Cardiac septum (tissue), 1 donor: Measurements from ENCODE around the gene CCDC88B. TPM values are rescaled to one million over a fixed set of nuclear protein-coding genes. Genes with fewer than 3 reads are reported as not detected.

Experiments
- DNase-seq: peaks from one replicate; pipeline ENCODE4 v3.0.0-alpha.2; 2020; ENCODE audit warnings: low spot score
- intact Hi-C: fragments of 100-400 bp; cut with DNase I; formaldehyde crosslinking; loops from one replicate; pipeline ENCODE4 v1.14.0; 2022
- total RNA-seq: library from RNA; stranded (reverse); fragmentation: NEBNext Ultra II Directional; extraction: Animal tissue kit (Norgen Biotek cat#: 25700); gene quantifications from one replicate; pipeline ENCODE4 v1.2.1, GENCODE V29; 2021
- donor health status: DM: no; HTN: no; CAD: no.

CCDC88B gene
- total RNA-seq, 1 donor from 2014 or later: 6.3 TPM

DNA sequence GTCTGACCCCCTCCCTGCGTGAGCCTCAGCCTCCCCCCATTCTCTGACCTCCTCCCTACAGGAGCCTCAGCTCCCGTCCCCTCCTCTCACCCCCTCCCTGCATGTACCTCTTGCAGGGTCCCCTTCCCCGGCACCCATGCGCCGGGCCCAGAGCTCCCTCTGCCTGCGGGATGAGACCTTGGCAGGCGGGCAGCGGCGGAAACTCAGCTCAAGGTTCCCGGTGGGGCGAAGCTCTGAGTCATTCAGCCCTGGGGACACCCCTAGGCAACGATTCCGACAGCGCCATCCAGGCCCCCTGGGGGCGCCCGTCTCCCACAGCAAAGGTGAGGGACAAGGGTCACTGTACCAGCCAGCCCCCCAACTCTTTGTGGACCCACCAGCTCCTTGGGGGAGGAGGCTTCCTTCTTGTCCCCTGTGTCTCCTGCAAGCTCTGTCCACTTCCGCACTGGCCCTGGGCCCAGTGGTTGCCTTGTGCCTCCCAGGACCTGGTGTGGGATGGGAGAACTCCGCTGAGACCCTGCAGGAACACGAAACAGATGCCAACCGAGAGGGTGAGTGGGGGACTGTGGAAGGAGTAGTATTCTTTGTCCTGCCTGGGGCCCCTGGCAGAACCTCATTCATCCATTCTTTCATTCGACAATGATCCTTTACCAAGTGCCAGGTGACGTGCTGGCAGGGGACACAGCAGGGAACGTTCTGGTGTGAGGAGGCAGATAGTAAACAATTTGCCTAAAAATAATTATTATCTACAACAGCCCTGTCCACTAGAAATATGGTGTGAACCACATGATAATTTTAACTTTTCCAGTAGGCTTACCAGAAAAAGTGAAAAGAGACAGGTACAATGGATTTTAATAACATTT lies 15.3 kb downstream of the CCDC88B start:
- peak; percentile 86 for DNase-seq
- intact Hi-C loops: no loop called here

DNA sequence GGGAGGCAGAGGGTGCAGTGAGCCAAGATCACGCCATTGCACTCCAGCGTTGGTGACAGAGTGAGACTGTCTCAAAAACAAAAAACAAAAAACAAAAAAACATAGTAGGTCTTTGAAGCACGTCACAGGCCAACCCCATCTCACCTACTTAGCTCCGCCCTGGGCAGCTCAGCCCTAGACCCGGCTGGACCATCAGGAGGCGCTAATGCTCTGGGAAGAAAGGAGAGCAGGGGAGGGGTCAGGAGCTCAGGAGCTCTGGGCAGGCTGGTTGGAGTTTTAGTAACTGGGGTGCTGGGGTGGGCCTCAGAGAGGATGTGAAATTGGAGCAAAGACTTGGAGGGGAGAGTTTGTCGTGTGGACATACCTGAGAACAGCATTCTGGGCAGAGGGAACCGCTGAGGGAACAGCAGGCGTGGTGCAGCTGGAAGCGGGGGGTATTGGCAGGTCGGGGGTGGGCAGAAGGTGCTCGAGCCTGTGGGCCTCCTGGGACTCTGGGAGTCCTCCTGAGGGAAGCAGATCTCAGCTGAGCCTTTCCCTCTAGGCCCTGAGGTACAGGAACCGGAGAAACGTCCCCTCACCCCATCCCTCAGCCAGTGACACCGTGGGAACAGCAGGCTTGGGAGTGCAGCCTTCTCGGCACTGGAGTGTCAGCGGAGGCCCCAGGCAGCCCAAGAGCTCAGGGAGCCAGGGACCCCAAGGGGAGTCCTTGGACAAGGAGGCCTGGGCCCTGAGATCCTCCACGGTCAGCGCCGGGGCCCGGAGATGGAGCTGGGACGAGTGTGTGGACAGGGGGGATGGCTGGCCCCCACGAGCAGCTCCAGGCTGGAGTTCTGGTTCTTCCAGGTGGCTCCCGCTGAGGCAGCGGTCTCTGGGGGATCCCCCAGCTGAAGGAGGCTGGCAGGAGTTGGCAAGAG lies 16.8 kb downstream of the CCDC88B start:
- intact Hi-C loops: no loop called here
- no peak for DNase-seq

DNA sequence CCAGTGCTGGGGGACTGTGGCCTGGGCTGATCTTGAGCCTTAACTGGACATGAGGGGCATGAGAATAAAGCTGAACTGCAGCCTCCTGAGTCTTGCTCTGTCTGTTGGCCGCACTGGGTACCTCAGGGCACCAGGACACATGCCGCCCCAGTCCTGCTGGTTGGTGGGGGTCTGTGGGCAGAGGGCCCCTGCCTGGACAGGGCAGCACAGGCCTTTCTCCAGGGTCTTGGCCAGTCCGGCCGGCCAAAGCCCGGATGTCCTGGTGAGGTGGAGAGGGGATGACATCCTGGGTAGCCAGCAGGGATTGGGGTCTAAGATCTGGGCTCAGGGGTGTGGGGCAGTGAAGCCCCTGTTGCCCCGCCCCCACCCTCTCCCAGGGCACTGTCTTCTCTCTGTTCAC lies 17.4 kb downstream of the CCDC88B start:
- intact Hi-C loops: no loop called here
- peak; percentile 74 for DNase-seq

DNA sequence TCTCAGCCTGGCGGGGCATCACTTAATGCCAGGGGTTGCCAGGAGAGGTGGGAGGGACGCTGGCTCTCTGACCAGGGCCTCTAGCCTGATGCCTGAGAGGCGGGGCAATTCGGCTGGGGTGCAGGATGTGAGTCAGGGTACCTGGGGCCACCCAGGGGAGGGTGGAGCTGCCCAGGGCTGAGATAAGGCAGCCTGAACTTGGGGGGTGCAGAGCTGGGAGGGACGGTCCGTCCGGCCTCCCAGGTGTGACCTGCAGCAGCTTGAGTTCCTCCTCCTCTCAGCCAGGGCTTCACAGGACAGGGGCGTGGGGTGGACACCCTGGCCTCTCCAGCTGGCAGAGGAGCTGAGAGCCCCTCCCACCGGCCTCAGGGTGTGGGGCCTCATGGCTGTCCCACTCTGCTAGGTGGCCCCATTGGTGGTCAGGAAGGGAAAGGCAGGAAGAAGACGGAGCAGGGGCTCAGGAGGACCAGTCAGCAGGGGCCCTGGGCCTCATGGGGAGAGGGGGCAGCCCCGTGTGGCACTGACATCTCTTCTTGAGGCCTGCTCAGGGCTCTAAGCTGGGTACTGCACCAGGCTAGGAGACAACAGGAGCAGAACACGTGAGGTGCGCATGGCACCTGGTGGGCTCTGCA lies 18.0 kb downstream of the CCDC88B start:
- intact Hi-C loops: loop anchor here (2.0 kb wide), 1 partner anchor 39 kb away; the partner anchor contains the start of gene PRDX5
- no peak for DNase-seq

DNA sequence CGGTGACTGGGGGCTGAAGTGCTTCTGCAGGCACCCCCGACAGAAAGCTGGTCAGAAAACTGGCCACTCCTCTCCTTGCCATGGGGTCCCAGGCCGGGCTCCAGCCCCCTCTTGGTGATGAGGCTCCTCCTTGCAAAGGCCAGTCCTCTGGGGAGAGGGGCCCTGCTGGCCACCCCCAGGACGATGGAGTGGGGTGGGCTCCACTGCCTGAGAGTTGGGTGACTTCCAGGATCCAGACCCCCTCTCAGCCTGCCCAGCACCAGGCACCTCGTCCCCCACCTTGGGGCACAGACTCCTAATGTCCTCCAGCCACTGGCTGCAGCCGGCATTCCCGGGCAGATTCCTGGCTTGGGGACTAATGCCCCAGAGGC lies 18.5 kb downstream of the CCDC88B start:
- intact Hi-C loops: loop anchor here (2.0 kb wide), 1 partner anchor 40 kb away; the partner anchor contains the start of gene PRDX5
- DNase-seq: peak; percentile 77

DNA sequence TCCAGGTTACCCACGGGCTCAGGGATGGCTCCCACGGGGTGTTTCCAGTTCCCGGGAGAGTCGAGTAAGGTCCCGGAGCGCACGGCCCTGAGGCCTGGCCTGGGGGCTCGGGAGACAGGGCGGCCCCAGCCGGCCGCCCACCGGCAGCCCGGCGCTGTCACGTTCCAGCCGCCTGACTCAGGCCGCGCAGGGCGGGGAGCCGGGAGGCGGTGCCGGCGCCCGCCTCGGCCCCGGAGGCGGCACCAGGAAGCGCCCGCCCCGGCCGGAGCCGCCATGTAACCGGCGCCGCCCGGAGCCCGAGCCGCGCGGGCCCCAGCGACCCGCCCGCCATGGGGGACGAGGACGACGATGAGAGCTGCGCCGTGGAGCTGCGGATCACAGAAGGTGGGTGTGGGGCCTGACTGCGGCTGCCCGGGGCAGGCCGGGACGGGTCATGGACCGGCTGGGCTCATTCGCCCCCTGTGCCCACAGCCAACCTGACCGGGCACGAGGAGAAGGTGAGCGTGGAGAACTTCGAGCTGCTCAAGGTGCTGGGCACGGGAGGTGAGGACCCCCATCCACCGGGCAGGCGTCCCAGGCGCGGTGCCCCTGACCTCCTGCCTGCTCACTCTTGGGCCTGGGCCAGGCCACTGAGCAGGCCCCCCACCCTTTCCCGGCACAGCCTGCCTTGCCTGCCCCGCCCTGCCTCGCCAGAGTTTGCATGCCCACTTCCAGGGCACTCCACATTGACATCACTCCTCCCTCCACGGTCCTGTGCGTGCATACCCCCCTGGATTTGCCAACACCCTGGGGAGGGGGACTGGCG lies 19.1 kb downstream of the CCDC88B start, which contains the start of gene RPS6KA4:
TSS of gene RPS6KA4 (plus strand) at position 256 of the 805 bp plus-strand sequence. CDS start at position 330, 74 bp downstream.
- DNase-seq: peak; percentile 84
- intact Hi-C loops: loop anchor here (2.0 kb wide), 1 partner anchor 40 kb away; the partner anchor contains the start of gene PRDX5

DNA sequence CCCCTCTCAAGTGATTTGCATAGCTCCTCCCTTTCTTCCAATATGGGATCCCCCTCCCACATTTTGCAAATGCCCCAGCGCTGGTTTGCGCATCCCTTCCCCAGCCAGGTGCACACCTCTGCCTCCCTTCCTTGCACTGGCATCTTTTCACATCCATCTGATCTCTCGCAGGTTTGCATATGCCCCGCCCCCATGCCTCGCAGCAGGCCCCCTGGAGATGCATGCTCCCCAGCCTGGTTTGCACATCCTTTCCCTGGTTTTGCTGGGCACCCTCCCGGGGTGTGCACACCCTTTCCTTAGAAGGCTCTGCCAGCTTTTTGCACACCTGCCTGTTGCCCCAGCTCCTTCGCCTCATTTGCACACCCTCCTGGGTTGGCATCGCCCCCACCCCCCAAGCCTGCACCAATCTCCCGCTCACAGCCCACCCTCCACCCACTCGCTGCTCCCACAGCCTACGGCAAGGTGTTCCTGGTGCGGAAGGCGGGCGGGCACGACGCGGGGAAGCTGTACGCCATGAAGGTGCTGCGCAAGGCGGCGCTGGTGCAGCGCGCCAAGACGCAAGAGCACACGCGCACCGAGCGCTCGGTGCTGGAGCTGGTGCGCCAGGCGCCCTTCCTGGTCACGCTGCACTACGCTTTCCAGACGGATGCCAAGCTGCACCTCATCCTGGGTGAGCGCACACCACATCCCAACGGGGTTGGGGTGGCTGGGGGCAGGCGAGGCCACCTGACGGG lies 19.9 kb downstream of the CCDC88B start:
- DNase-seq: no peak
- intact Hi-C loops: loop anchor here (2.0 kb wide), 1 partner anchor 41 kb away; the partner anchor contains the start of gene PRDX5

DNA sequence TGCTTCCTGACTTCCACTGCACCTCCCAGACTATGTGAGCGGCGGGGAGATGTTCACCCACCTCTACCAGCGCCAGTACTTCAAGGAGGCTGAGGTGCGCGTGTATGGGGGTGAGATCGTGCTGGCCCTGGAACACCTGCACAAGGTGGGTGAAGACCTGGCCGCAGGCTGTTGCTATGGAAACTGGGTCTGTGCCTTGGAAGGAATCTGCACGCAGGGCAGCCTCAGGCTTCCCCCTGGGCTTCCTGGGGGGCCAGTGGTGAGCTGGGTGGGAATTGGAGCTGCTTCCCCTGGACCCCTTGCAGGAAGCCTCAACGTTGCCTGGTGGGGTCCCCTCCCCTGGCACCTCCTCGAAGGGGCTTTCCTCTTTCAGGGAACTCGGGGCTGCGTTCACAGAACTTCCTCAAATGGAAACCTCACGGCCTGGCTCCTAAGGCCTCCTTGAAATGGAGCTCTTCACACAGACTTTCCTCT lies 20.5 kb downstream of the CCDC88B start:
- intact Hi-C loops: no loop called here
- no peak for DNase-seq

DNA sequence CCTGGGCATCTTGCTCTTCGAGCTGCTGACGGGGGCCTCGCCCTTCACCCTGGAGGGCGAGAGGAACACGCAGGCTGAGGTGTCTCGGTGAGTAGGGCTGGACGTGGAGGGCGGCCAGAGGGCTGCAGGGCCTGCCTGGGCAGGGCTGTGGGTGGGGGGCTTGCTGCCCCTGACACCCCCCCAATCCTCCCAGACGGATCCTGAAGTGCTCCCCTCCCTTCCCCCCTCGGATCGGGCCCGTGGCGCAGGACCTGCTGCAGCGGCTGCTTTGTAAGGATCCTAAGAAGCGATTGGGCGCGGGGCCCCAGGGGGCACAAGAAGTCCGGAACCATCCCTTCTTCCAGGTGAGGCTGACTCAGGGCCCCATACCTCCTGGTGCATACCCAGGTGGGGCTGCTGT lies 21.7 kb downstream of the CCDC88B start:
- intact Hi-C loops: no loop called here
- DNase-seq: no peak

DNA sequence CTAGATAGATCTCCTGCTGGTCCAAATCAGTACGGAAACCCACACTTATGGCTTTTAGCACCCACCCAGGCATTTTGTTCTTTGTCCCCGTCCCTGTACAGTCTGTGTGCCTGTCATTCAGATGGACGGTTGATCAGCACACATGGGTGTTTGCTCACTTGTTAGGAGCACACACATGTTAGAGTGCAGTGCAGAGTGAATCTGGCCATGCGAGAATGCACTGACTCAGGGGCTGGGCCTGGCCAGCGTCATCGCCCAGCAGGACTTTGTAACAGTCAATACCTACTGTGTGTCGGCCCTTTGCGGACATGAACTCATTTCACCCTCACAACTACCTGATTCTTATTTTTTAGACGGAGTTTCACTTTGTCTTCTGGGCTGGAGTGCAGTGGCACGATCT lies 22.3 kb downstream of the CCDC88B start:
- no peak for DNase-seq
- intact Hi-C loops: no loop called here

DNA sequence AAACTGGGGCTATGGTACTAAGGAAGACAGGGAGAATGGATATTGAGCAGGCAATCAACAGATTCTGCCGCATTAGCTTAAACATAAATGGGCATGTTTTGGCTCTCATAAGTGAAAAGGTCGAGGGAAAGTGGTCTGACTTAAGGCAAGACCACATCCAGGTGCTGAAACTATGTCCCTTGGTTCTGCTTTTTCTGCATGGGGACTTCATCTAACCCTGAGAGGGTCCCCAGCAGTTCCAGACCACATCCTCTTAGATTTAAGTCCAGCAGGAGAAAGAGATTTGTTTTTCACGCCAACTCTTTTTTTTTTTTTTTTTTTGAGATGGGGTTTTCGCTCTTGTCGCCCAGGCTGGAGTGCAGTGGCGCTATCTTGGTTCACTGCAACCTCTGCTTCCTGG lies 24.4 kb downstream of the CCDC88B start:
- intact Hi-C loops: no loop called here
- DNase-seq: no peak

DNA sequence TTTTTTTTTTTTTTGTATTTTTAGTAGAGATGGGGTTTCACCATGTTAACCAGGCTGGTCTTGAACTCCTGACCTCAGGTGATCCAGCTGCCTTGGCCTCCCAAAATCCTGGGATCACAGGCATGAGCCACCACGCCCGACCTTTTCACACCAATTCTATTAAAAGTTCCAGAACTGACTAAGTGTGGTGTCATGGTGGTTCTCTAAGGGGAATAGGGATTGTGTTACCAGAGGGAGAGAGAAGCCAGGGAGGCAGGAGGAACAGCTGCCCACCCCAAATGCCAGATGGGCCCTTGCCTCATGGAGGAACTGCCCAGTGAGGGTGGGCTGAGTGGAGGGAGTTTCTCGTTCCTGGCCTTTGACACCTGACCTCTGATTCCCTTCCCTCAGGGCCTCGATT lies 24.9 kb downstream of the CCDC88B start:
- intact Hi-C loops: no loop called here
- DNase-seq: no peak

DNA sequence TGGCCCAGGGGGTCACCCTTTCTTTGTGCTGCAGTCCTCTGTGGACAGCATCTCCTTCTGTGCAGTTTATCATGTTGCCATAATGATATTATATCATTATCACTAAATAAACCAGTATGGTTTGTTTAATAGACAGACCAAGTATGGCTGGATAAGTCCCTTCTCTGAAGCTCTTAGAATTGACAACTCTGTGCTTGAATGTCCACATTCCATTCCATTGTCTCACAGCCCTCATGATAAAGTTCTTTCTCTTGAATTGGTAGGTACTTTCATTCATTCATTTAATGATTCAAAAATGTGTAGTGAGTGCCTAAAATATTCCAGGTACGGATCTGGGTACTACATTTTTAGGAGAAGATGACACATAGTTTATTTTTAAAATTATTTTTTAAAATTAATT lies 26.7 kb downstream of the CCDC88B start:
- DNase-seq: no peak
- intact Hi-C loops: no loop called here

DNA sequence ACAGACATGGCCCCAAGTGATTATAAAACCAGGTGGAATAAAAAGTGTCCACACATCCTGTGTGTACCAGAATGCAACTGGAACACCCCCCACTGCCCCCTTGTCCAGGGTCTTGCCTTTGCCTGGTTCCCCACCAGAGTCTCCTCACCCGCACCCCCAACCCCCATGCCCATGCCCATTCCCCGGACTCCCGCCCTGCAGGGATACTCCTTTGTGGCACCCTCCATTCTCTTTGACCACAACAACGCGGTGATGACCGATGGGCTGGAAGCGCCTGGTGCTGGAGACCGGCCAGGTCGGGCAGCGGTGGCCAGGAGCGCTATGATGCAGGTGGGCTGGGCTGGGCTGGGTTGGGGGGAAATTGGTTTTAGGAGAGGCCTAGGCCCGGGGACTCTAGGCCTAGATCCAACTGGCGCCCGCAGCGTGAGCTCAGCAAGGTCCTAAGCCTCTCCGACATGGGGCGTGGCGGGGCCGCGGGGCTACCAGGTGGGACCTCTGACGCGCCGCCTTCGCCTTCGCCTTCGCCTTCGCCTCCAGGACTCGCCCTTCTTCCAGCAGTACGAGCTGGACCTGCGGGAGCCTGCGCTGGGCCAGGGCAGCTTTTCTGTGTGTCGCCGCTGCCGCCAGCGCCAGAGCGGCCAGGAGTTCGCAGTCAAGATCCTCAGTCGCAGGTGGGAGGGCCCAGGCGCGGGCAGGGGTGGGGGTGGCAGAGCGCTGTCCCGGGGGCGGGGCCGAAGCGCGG lies 28.1 kb downstream of the CCDC88B start:
- intact Hi-C loops: no loop called here
- DNase-seq: no peak

DNA sequence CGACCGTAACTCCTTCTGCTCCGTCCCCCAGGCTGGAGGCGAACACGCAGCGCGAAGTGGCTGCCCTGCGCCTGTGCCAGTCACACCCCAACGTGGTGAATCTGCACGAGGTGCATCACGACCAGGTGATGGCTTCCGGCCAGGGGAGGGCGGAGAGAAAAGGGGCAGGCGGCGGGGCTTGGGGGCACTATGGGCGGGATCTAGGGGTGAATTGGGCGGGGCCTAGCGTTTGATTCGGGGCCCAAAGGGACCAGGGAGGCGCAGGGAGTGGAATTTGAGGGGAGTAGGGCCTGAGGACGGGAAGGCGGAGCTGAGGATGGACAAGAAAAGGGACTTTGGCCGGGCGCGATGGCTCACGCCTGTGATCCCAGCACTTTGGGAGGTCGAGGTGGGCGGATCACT lies 28.7 kb downstream of the CCDC88B start:
- intact Hi-C loops: no loop called here
- DNase-seq: no peak

DNA sequence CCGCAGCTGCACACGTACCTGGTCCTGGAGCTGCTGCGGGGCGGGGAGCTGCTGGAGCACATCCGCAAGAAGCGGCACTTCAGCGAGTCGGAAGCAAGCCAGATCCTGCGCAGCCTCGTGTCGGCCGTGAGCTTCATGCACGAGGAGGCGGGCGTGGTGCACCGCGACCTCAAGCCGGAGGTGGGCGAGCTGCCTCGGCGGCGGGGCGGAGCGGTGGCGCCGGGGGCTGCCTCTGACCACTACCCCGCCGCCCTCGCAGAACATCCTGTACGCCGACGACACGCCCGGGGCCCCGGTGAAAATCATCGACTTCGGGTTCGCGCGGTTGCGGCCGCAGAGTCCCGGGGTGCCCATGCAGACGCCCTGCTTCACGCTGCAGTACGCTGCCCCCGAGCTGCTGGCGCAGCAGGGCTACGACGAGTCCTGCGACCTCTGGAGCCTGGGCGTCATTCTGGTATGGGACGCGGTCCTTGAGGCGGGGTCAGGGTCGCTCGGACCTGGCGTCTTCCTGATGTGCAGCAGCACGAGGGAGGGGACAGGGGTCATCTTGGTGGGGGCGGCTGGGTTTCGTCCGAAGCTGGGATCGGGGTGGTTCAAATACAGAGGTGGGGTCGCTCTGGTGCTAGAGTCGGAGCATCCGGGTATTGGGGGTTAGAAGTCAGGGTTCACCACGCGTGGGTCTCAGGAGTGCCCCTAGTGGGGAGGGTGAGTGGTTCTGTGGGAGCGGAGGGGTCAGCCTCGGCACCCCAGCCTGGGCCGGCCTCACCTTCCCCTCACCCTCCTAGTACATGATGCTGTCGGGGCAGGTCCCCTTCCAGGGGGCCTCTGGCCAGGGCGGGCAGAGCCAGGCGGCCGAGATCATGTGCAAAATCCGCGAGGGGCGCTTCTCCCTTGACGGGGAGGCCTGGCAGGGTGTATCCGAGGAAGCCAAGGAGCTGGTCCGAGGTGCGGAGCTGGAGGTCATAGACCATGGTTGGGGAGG lies 29.7 kb downstream of the CCDC88B start:
- intact Hi-C loops: no loop called here
- no peak for DNase-seq
